ENCODE measurements around the gene PHF1. TPM values are rescaled to one million over a fixed set of nuclear protein-coding genes. Genes with fewer than 3 reads are reported as not detected.

The PHF1 gene
- total and polyA plus RNA-seq, 2 of the 13 experiments (the other 11 are each of a cell fraction or from before 2014, with no cell fraction given) = 25.4 to 61.9 TPM

- TF ChIP-seq AKNA (CRISPR knock-in tag; IDR thresholded peaks at IDR 0.05; ENCODE audit: borderline replicate concordance) = no peak
- TF ChIP-seq, protein P1, sequence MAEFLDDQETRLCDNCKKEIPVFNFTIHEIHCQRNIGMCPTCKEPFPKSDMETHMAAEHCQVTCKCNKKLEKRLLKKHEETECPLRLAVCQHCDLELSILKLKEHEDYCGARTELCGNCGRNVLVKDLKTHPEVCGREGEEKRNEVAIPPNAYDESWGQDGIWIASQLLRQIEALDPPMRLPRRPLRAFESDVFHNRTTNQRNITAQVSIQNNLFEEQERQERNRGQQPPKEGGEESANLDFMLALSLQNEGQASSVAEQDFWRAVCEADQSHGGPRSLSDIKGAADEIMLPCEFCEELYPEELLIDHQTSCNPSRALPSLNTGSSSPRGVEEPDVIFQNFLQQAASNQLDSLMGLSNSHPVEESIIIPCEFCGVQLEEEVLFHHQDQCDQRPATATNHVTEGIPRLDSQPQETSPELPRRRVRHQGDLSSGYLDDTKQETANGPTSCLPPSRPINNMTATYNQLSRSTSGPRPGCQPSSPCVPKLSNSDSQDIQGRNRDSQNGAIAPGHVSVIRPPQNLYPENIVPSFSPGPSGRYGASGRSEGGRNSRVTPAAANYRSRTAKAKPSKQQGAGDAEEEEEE (CRISPR knock-in tag; IDR thresholded peaks at IDR 0.05; ENCODE audit: borderline replicate concordance) = no peak
- TF ChIP-seq ATF1 (CRISPR knock-in tag; IDR thresholded peaks at IDR 0.05) = no peak
- TF ChIP-seq MTF1 (CRISPR knock-in tag; IDR thresholded peaks at IDR 0.05) = no peak
- TF ChIP-seq, protein P2, sequence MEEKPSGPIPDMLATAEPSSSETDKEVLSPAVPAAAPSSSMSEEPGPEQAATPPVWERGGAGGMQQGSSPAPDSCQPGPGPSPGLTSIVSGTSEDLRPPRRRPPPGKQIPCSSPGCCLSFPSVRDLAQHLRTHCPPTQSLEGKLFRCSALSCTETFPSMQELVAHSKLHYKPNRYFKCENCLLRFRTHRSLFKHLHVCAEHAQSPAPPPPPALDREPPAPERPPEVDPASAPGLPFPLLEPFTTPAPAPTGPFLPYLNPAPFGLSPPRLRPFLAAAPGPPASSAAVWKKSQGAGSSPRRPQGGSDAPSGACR (CRISPR knock-in tag; IDR thresholded peaks at IDR 0.05) = no peak
- TF ChIP-seq ZNF605 (CRISPR knock-in tag; IDR thresholded peaks at IDR 0.05) = no peak
- TF ChIP-seq STAT6 (CRISPR knock-in tag; IDR thresholded peaks at IDR 0.05; ENCODE audit: borderline replicate concordance) = no peak
- TF ChIP-seq NR3C1 (CRISPR knock-in tag; IDR thresholded peaks at IDR 0.05) = no peak
- no peak for TF ChIP-seq MXD1 (CRISPR knock-in tag; IDR thresholded peaks at IDR 0.05)
- 0 out of 2 replicates have a peak, but pooled peaks have one; percentile 39 for TF ChIP-seq ZNF83 (CRISPR knock-in tag; IDR thresholded peaks at IDR 0.05; ENCODE audit: borderline replicate concordance)
- no peak for TF ChIP-seq FOXP1 (IDR thresholded peaks at IDR 0.05)
- no peak for TF ChIP-seq FOXP1 (CRISPR knock-in tag; IDR thresholded peaks at IDR 0.05)
- TF ChIP-seq, protein P3, sequence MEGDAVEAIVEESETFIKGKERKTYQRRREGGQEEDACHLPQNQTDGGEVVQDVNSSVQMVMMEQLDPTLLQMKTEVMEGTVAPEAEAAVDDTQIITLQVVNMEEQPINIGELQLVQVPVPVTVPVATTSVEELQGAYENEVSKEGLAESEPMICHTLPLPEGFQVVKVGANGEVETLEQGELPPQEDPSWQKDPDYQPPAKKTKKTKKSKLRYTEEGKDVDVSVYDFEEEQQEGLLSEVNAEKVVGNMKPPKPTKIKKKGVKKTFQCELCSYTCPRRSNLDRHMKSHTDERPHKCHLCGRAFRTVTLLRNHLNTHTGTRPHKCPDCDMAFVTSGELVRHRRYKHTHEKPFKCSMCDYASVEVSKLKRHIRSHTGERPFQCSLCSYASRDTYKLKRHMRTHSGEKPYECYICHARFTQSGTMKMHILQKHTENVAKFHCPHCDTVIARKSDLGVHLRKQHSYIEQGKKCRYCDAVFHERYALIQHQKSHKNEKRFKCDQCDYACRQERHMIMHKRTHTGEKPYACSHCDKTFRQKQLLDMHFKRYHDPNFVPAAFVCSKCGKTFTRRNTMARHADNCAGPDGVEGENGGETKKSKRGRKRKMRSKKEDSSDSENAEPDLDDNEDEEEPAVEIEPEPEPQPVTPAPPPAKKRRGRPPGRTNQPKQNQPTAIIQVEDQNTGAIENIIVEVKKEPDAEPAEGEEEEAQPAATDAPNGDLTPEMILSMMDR (CRISPR knock-in tag; IDR thresholded peaks at IDR 0.05) = peak; percentile 37
- no peak for TF ChIP-seq ZNF33B (CRISPR knock-in tag; IDR thresholded peaks at IDR 0.05)
- no peak for TF ChIP-seq E2F5 (CRISPR knock-in tag; conservative IDR thresholded peaks at IDR 0.05)
- no peak for TF ChIP-seq ZNF772 (CRISPR knock-in tag; IDR thresholded peaks at IDR 0.05)
These were observed 16.9 kb downstream of the PHF1 start (continued) for GRCh38 chr6:33427585-33428223.
